WTC11 (cell line): ENCODE results near the gene CARMIL1. TPM values are rescaled to one million over a fixed set of nuclear protein-coding genes. Genes with fewer than 3 reads are reported as not detected.

Experiments used
- ATAC-seq: fragments of 200-7000 bp; cut with Tn5 transposase; 2 replicates; pipeline ENCODE4 v1.10.0; 2021; ENCODE audit warnings: mild to moderate bottlenecking, moderate library complexity
- CTCF ChIA-PET: fragments of 300-600 bp; sonication (Branson Sonifier 250); formaldehyde crosslinking; loops from one replicate; lab custom pipeline; 2021; ENCODE audit warnings: antibody characterized with exemption; lab: Charles Lee
- POLR2A ChIA-PET: fragments of 350-600 bp; sonication (Branson Sonifier 250); formaldehyde crosslinking; loops from one replicate; lab custom pipeline; 2021; ENCODE audit warnings: antibody characterized with exemption; lab: Charles Lee
- DNase-seq: peaks from one replicate; pipeline ENCODE4 v3.0.0; 2021; ENCODE audit warnings: low spot score
- H3K27ac Mint-ChIP-seq: 2 replicates; pipeline ENCODE4 v1.8.0; 2021; ENCODE audit warnings: mixed read lengths
- H3K27me3 Mint-ChIP-seq: 2 replicates; pipeline ENCODE4 v1.8.0; 2021; ENCODE audit warnings: low read depth, mild to moderate bottlenecking, moderate library complexity, mixed read lengths
- H3K36me3 Mint-ChIP-seq: 2 replicates; pipeline ENCODE4 v1.8.0; 2021; ENCODE audit warnings: mixed read lengths
- H3K4me1 Mint-ChIP-seq: 2 replicates; pipeline ENCODE4 v1.8.0; 2022; ENCODE audit warnings: mixed read lengths
- H3K4me3 Mint-ChIP-seq: 2 replicates; pipeline ENCODE4 v1.8.0; 2021; ENCODE audit warnings: mild to moderate bottlenecking, moderate library complexity, mixed read lengths
- H3K9me3 Mint-ChIP-seq: 2 replicates; pipeline ENCODE4 v1.8.0; 2021; ENCODE audit warnings: mixed read lengths
- ATF1 ChIP-seq: sonication (generic); formaldehyde crosslinking; IDR thresholded peaks from 2 replicates; pipeline ENCODE4 v1.8.1; 2023; ENCODE audit warnings: mild to moderate bottlenecking, moderate library complexity, missing genetic modification reagents
- CREB1 ChIP-seq: sonication (generic); formaldehyde crosslinking; IDR thresholded peaks from 2 replicates; pipeline ENCODE4 v1.8.0; 2023; ENCODE audit warnings: mild to moderate bottlenecking, missing genetic modification reagents
- EMX1 ChIP-seq: fragments of 250-450 bp; sonication (Bioruptor Pico); IDR thresholded peaks from 2 replicates; pipeline ENCODE4 v1.8.0; 2021; ENCODE audit warnings: mild to moderate bottlenecking
- ETV6 ChIP-seq: sonication (generic); formaldehyde crosslinking; IDR thresholded peaks from 2 replicates; pipeline ENCODE4 v1.8.1; 2022; ENCODE audit warnings: mild to moderate bottlenecking, missing genetic modification reagents
- FOXJ3 ChIP-seq: sonication (generic); formaldehyde crosslinking; IDR thresholded peaks from 2 replicates; pipeline ENCODE4 v1.9.0; 2021; ENCODE audit warnings: missing genetic modification reagents, mild to moderate bottlenecking, borderline replicate concordance
- GABPB1 ChIP-seq: sonication (generic); formaldehyde crosslinking; IDR thresholded peaks from 2 replicates; pipeline ENCODE4 v1.8.1; 2023; ENCODE audit warnings: mild to moderate bottlenecking, missing genetic modification reagents
- HMGXB4 ChIP-seq: sonication (generic); formaldehyde crosslinking; IDR thresholded peaks from 2 replicates; pipeline ENCODE4 v1.8.1; 2023; ENCODE audit warnings: mild to moderate bottlenecking, moderate library complexity, missing genetic modification reagents
- JUN ChIP-seq: sonication (generic); formaldehyde crosslinking; IDR thresholded peaks from 2 replicates; pipeline ENCODE4 v1.8.0; 2023; ENCODE audit warnings: mild to moderate bottlenecking, missing genetic modification reagents
- KAT7 ChIP-seq: sonication (generic); formaldehyde crosslinking; IDR thresholded peaks from 2 replicates; pipeline ENCODE4 v1.8.1; 2023; ENCODE audit warnings: missing genetic modification reagents, mild to moderate bottlenecking, borderline replicate concordance
- MAX ChIP-seq: sonication (generic); formaldehyde crosslinking; IDR thresholded peaks from 2 replicates; pipeline ENCODE4 v1.8.0; 2022; ENCODE audit warnings: mild to moderate bottlenecking, missing genetic modification reagents
- MLX ChIP-seq: sonication (generic); formaldehyde crosslinking; IDR thresholded peaks from 2 replicates; pipeline ENCODE4 v1.8.1; 2023; ENCODE audit warnings: mild to moderate bottlenecking, missing genetic modification reagents, moderate library complexity
- NFATC4 ChIP-seq: fragments of 250-450 bp; sonication (Bioruptor Pico); IDR thresholded peaks from 2 replicates; pipeline ENCODE4 v1.9.0; 2021; ENCODE audit warnings: mild to moderate bottlenecking
- PRRX2 ChIP-seq: fragments of 250-450 bp; sonication (Bioruptor Pico); IDR thresholded peaks from 2 replicates; pipeline ENCODE4 v1.8.0; 2021; ENCODE audit warnings: mild to moderate bottlenecking
- TP53 ChIP-seq: sonication (generic); formaldehyde crosslinking; IDR thresholded peaks from 2 replicates; pipeline ENCODE4 v1.8.1; 2023; ENCODE audit warnings: mild to moderate bottlenecking, missing genetic modification reagents
- USF1 ChIP-seq: sonication (generic); formaldehyde crosslinking; IDR thresholded peaks from 2 replicates; pipeline ENCODE4 v1.8.0; 2022; ENCODE audit warnings: mild to moderate bottlenecking, missing genetic modification reagents
- USF2 ChIP-seq: sonication (generic); formaldehyde crosslinking; IDR thresholded peaks from 2 replicates; pipeline ENCODE4 v1.8.1; 2023; ENCODE audit warnings: mild to moderate bottlenecking, missing genetic modification reagents, moderate library complexity
- ZNF138 ChIP-seq: sonication (generic); formaldehyde crosslinking; conservative IDR thresholded peaks from 2 replicates; pipeline ENCODE4 v1.8.1; 2022; ENCODE audit warnings: mild to moderate bottlenecking, moderate library complexity, missing genetic modification reagents
- ZNF232 ChIP-seq: sonication (generic); formaldehyde crosslinking; IDR thresholded peaks from 2 replicates; pipeline ENCODE4 v1.8.0; 2022; ENCODE audit warnings: mild to moderate bottlenecking, missing genetic modification reagents
- ZNF396 ChIP-seq: fragments of 250-450 bp; sonication (Bioruptor Pico); IDR thresholded peaks from 2 replicates; pipeline ENCODE4 v1.8.0; 2021; ENCODE audit warnings: mild to moderate bottlenecking, moderate library complexity, borderline replicate concordance
- ZNF532 ChIP-seq: fragments of 250-450 bp; sonication (Bioruptor Pico); IDR thresholded peaks from 2 replicates; pipeline ENCODE4 v1.9.0; 2021; ENCODE audit warnings: mild to moderate bottlenecking, borderline replicate concordance
- total RNA-seq: library from RNA; stranded (reverse); gene quantifications from 3 replicates; pipeline ENCODE4 v1.2.3, GENCODE V29; 2021

Gene CARMIL1
- total RNA-seq, 1 experiment from 2014 or later: 36.2 TPM

- TF ChIP-seq USF2 (CRISPR knock-in tag) (no peak), TP53 (no peak), ATF1 (CRISPR knock-in tag) (no peak), ZNF532 (CRISPR knock-in tag) (no peak), ZNF396 (CRISPR knock-in tag) (no peak), NFATC4 (no peak), JUN (CRISPR knock-in tag) (no peak), EMX1 (no peak), FOXJ3 (CRISPR knock-in tag) (no peak), USF1 (no peak), PRRX2 (CRISPR knock-in tag) (no peak), KAT7 (CRISPR knock-in tag) (no peak), HMGXB4 (CRISPR knock-in tag) (no peak), MAX (no peak), ZNF138 (no peak), MLX (CRISPR knock-in tag) (no peak), ETV6 (CRISPR knock-in tag) (no peak), CREB1 (CRISPR knock-in tag) (no peak), GABPB1 (CRISPR knock-in tag) (no peak), ZNF232 (CRISPR knock-in tag) (no peak)
- H3K4me1 Mint-ChIP-seq: peaks cover 15% of the 10 kb centered on the region
Observed at GRCh38 chr6:25352285-25352684, 73.1 kb downstream of the CARMIL1 start.

More at GRCh38 chr6:25352285-25352684, 73.1 kb downstream of the CARMIL1 start:
- DNase-seq (no peak), ATAC-seq (no peak)
- H3K36me3 Mint-ChIP-seq: peaks cover 2% of the 10 kb centered on the region; the same call in 1 of the 2 replicates
- CTCF ChIA-PET: interaction anchor here (0.9 to 1.0 kb wide), 2 partner anchors 14 to 203 kb away, joined by 3 read pairs; no protein-coding TSS in a partner anchor
- POLR2A ChIA-PET: interaction anchor here (1.0 kb wide), 1 partner anchor 14 kb away, joined by 4 read pairs; no protein-coding TSS in a partner anchor
- no peaks in the 10 kb centered on the region for H3K27me3 Mint-ChIP-seq
- H3K27ac Mint-ChIP-seq: no peak overlapping the region
- no peak overlapping the region for H3K4me3 Mint-ChIP-seq
- peaks cover 7% of the 10 kb centered on the region; the same call in 1 of the 2 replicates for H3K9me3 Mint-ChIP-seq
